Neuronal stem cell (in vitro differentiated cells): ENCODE data around the gene OPN4.

Source experiments
- DNase-seq: peaks from one replicate; pipeline ENCODE4 v3.0.0-alpha.2; 2013; ENCODE audit warnings: low spot score
- H2AFZ ChIP-seq: one replicate; pipeline ENCODE4 v1.6.1; 2013; ENCODE audit warnings: mild to moderate bottlenecking, low read length, inconsistent platforms
- H2AK5ac ChIP-seq: 2 replicates; pipeline ENCODE4 v1.6.1; 2013; ENCODE audit warnings: low read depth, mild to moderate bottlenecking, inconsistent platforms, low read length, moderate library complexity, mixed read lengths
- H2BK120ac ChIP-seq: 2 replicates; pipeline ENCODE4 v1.6.1; 2013; ENCODE audit warnings: low read depth, mild to moderate bottlenecking, inconsistent platforms, low read length, moderate library complexity, mixed read lengths
- H2BK12ac ChIP-seq: one replicate; pipeline ENCODE4 v1.6.1; 2013; ENCODE audit warnings: low read length, inconsistent platforms
- H2BK15ac ChIP-seq: 2 replicates; pipeline ENCODE4 v1.6.1; 2013; ENCODE audit warnings: mild to moderate bottlenecking, low read length, inconsistent platforms, mixed read lengths
- H2BK5ac ChIP-seq: one replicate; pipeline ENCODE4 v1.6.1; 2013; ENCODE audit warnings: inconsistent platforms, mild to moderate bottlenecking, low read length, moderate library complexity
- H3K14ac ChIP-seq: one replicate; pipeline ENCODE4 v1.6.1; 2013; ENCODE audit warnings: low read length, inconsistent platforms
- H3K18ac ChIP-seq: 2 replicates; pipeline ENCODE4 v1.6.1; 2013; ENCODE audit warnings: low read length, inconsistent platforms
- H3K23ac ChIP-seq: 2 replicates; pipeline ENCODE4 v1.6.1; 2013; ENCODE audit warnings: low read depth, mild to moderate bottlenecking, mixed read lengths, low read length, inconsistent platforms; ENCODE audit not compliant: poor library complexity
- H3K27ac ChIP-seq: replicated peaks from 3 replicates; pipeline ENCODE4 v1.5.1; 2013; ENCODE audit warnings: low read length, inconsistent platforms
- H3K27me3 ChIP-seq, 3 experiments: 2 replicates each; pipeline ENCODE4 v1.6.1; 2013; ENCODE audit warnings: low read length in 3 of 3, mild to moderate bottlenecking in 2 of 3, inconsistent platforms in 1 of 3, low read depth in 1 of 3, mixed read lengths in 1 of 3, moderate library complexity in 1 of 3; ENCODE audit not compliant: control insufficient read depth in 3 of 3, insufficient read depth in 3 of 3
- H3K36me3 ChIP-seq, 2 donors: replicated peaks in 1 of 2; 2 replicates each; pipeline ENCODE4 v1.6.1; 2013; ENCODE audit warnings: low read length in 2 of 2; ENCODE audit not compliant: control insufficient read depth in 2 of 2, insufficient read depth in 2 of 2
- H3K4ac ChIP-seq: 2 replicates; pipeline ENCODE4 v1.6.1; 2013; ENCODE audit warnings: inconsistent platforms, mild to moderate bottlenecking, low read length, moderate library complexity
- H3K4me1 ChIP-seq, 2 donors: 1 replicate in 1 of 2; 2 replicates in 1 of 2; pipeline ENCODE4 v1.6.1; 2013; ENCODE audit warnings: low read length in 2 of 2, low read depth in 1 of 2; ENCODE audit not compliant: control insufficient read depth in 2 of 2, insufficient read depth in 1 of 2
- H3K4me2 ChIP-seq: one replicate; pipeline ENCODE4 v1.6.1; 2013; ENCODE audit warnings: mild to moderate bottlenecking, low read length, inconsistent platforms; ENCODE audit not compliant: insufficient read depth, poor library complexity, severe bottlenecking
- H3K4me3 ChIP-seq, 2 donors: 2 replicates each; pipeline ENCODE4 v1.5.1; 2013; ENCODE audit warnings: low read length in 2 of 2, mild to moderate bottlenecking in 2 of 2, inconsistent platforms in 1 of 2, moderate library complexity in 1 of 2
- H3K79me1 ChIP-seq: one replicate; pipeline ENCODE4 v1.6.1; 2013; ENCODE audit warnings: low read depth, mild to moderate bottlenecking, inconsistent platforms, low read length, moderate library complexity
- H3K9ac ChIP-seq: one replicate; pipeline ENCODE4 v1.6.1; 2013; ENCODE audit warnings: mild to moderate bottlenecking, low read depth, low read length, inconsistent platforms; ENCODE audit not compliant: poor library complexity
- H3K9me3 ChIP-seq, 2 donors: replicated peaks in 1 of 2; 2 replicates each; pipeline versions ENCODE3 to v1.6.1; 2013; ENCODE audit warnings: low read length in 2 of 2, mild to moderate bottlenecking in 2 of 2, inconsistent platforms in 1 of 2, low read depth in 1 of 2, mixed read lengths in 1 of 2, moderate library complexity in 1 of 2; ENCODE audit not compliant: control insufficient read depth in 2 of 2, insufficient read depth in 1 of 2
- H4K8ac ChIP-seq: one replicate; pipeline ENCODE4 v1.6.1; 2013; ENCODE audit warnings: low read depth, mild to moderate bottlenecking, inconsistent platforms, low read length, moderate library complexity
- H4K91ac ChIP-seq: one replicate; pipeline ENCODE4 v1.6.1; 2013; ENCODE audit warnings: low read length, low read depth, mild to moderate bottlenecking, inconsistent platforms; ENCODE audit not compliant: poor library complexity
- WGBS, 2 donors: extraction: QIAGEN DNeasy Blood & Tissue Kit; methylation state at CpG; one replicate each; pipeline ENCODE4 v1.1.7; 2013; ENCODE audit warnings: missing lambda C conversion rate in 2 of 2, mixed read lengths in 1 of 2; ENCODE audit not compliant: insufficient read length in 2 of 2, insufficient replicate concordance in 1 of 2; ENCODE audit errors: extremely low coverage in 2 of 2; 5-methylcytosine and 5-hydroxymethylcytosine counted together

The OPN4 gene

DNA sequence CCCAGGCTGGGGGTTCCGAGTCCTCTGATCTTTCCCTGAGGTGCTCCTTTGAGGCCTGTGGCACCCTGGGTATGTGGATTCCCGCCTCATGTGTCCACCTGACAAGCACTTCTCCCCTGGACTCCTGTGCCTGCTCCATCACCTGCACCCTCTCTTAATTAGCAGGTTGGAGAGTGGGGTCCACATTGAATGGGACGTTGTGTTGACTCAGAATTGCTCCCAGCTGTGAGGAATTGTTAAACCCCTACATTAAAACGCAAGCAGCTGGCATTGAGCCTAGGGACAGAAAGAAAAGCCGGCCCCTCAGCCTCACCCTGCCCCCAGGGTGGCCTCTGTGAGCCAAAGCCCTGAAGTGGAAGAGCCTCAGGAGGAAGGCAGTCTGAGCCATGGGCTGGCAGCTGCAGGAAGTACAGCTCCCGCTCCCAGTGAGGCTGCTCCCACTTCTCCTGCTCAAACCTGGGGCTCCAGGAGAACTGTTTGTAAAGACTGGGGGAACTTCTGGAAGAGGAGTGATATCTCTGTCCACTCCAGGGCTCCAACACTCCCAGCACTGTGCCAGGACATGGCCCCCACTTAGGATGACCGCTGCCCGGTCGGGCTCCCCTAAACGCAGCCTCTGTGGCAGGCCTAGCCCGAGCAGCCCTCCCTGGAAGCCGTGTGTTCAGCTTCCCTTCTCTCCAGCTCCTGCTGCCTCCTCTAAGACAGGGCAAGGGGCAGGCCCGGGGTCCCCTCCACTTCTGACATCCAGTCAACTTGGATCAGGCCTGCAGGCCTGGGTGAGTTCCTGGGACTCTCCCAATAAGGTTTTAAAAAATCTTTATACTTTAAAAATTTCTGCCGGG, 1.8 kb upstream of the OPN4 start:
- no CpG with 5 or more reads among the region's 14 CpGs for WGBS, 2 donors
- no peak overlapping the region for H3K4me2 ChIP-seq
- H3K23ac ChIP-seq = peak overlapping the region; percentile 18
- H2BK120ac ChIP-seq = no peak overlapping the region
- peak overlapping the region; percentile 67 for H2AK5ac ChIP-seq
- peak overlapping the region; percentile 22 for H2BK5ac ChIP-seq
- no peak overlapping the region for H3K4ac ChIP-seq
- H3K79me1 ChIP-seq = no peaks in the 10 kb centered on the region
- H2AFZ ChIP-seq = peak overlapping the region; percentile 38
- H3K4me1 ChIP-seq = peaks cover 0 to 7% of the 10 kb centered on the region in 2 donors
- H3K18ac ChIP-seq = peak overlapping the region; percentile 73
- H3K27me3 ChIP-seq = peaks cover 0 to 19% (median 0%) of the 10 kb centered on the region in 3 experiments
- no peak overlapping the region for H4K91ac ChIP-seq
- no peak for DNase-seq
- no peak overlapping the region for H3K14ac ChIP-seq
- H3K9me3 ChIP-seq = peaks cover 0 to 3% of the 10 kb centered on the region in 2 donors
- H2BK15ac ChIP-seq = peak overlapping the region; percentile 99
- no peak overlapping the region for H2BK12ac ChIP-seq
- H3K4me3 ChIP-seq = no peak overlapping the region
- peak overlapping the region; percentile 26 for H4K8ac ChIP-seq
- H3K9ac ChIP-seq = peak overlapping the region; percentile 74
- H3K27ac ChIP-seq = no peak overlapping the region
- H3K36me3 ChIP-seq = no peaks in the 10 kb centered on the region

DNA sequence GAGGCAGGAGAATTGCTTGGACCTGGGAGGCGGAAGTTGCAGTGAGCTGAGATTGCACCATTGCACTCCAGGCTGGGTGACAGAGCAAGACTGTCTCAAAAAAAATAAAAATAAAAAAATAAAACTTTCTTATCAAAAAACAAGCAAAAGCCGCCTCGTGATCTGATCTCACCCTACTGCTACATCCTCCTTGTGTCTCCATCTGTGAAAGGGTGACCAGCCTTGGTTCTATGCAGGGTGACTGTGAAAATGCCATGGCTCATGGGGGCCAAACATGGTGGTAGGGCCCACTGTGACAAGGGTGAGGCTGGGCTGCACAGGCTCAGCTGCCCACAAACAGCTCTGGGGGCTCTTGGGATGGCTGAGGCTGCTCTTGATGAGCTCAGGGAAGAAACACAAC, 968 bp upstream of the OPN4 start:
- no peak overlapping the region for H2BK120ac ChIP-seq
- no CpG with 5 or more reads among the region's 3 CpGs for WGBS, 2 donors

DNA sequence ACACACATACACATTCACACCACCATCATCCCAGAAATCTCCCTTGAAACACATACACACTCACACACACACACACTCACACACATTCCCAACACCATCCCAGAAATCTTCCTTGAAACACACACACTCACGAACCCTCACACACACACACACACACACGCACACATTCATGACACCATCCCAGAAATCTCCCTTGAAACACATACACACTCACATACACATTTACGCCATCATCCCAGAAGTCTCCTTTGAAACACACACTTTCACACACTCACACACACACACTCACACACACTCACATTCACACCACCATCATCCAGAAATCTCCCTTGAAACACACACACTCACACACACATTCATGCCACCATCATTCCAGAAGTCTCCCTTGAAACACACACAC, 360 bp upstream of the OPN4 start:
- no peak overlapping the region for H2AK5ac ChIP-seq
- peaks cover 0 to 20% (median 0%) of the 10 kb centered on the region in 3 experiments for H3K27me3 ChIP-seq
- H3K9me3 ChIP-seq = peaks cover 0 to 3% of the 10 kb centered on the region in 2 donors
- H3K23ac ChIP-seq = no peak overlapping the region
- no peak overlapping the region for H3K4me2 ChIP-seq
- H3K4me1 ChIP-seq = peaks cover 0 to 7% of the 10 kb centered on the region in 2 donors
- peak overlapping the region; percentile 31 for H3K14ac ChIP-seq
- no peak overlapping the region for H3K18ac ChIP-seq
- H3K36me3 ChIP-seq = no peaks in the 10 kb centered on the region
- H4K8ac ChIP-seq = no peak overlapping the region
- H3K27ac ChIP-seq = no peak overlapping the region
- no peak overlapping the region for H2BK15ac ChIP-seq
- H2BK12ac ChIP-seq = no peak overlapping the region
- no peak overlapping the region for H3K9ac ChIP-seq
- H2AFZ ChIP-seq = no peak overlapping the region
- H2BK120ac ChIP-seq = no peak overlapping the region
- 100% methylated on average over 1 to 3 of the region's 3 CpGs for WGBS, 2 donors
- no peak for DNase-seq
- H2BK5ac ChIP-seq = no peak overlapping the region
- no peak overlapping the region for H4K91ac ChIP-seq
- H3K4ac ChIP-seq = no peak overlapping the region
- H3K79me1 ChIP-seq = no peaks in the 10 kb centered on the region
- peak overlapping the region in 1 of 2 donors; percentile 1 for H3K4me3 ChIP-seq

More for the DNA sequence above, 968 bp upstream of the OPN4 start:
- no peak overlapping the region for H2AK5ac ChIP-seq
- H2AFZ ChIP-seq = no peak overlapping the region
- no peak overlapping the region for H4K8ac ChIP-seq
- no peak overlapping the region for H4K91ac ChIP-seq
- no peak overlapping the region for H3K4ac ChIP-seq
- no peak overlapping the region for H2BK15ac ChIP-seq
- no peak overlapping the region for H3K23ac ChIP-seq
- H2BK12ac ChIP-seq = no peak overlapping the region
- H3K4me2 ChIP-seq = no peak overlapping the region
- no peak overlapping the region for H3K18ac ChIP-seq
- H3K27me3 ChIP-seq = peaks cover 0 to 17% (median 0%) of the 10 kb centered on the region in 3 experiments
- H3K9ac ChIP-seq = no peak overlapping the region
- no peak overlapping the region for H2BK5ac ChIP-seq
- peaks cover 0 to 7% of the 10 kb centered on the region in 2 donors for H3K4me1 ChIP-seq
- H3K4me3 ChIP-seq = no peak overlapping the region
- H3K79me1 ChIP-seq = no peaks in the 10 kb centered on the region
- H3K9me3 ChIP-seq = peaks cover 0 to 3% of the 10 kb centered on the region in 2 donors
- H3K14ac ChIP-seq = no peak overlapping the region
- H3K36me3 ChIP-seq = no peaks in the 10 kb centered on the region
- DNase-seq = no peak
- no peak overlapping the region for H3K27ac ChIP-seq

DNA sequence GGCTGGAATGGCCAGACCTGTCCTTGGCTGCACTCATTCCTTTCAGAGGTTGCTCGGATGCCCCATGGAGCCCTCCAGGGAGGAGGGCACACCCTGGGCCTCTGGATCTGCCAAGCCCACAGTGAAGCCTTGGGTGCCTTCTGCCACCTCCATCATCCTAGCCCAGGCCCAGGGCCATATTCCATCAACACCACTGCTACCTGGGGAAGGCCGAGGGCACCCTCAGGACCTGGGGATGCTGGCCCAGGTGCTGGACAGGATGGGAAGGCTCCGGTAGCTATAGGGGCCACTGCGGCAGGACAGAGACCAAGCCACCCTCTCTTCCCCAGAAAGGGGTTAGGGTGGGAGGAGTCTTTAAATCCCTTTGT, 810 bp downstream of the OPN4 start:
- Histone ChIP-seq H3K79me1 (no peaks in the 10 kb centered on the region), H3K4me2 (no peak overlapping the region), H3K23ac (no peak overlapping the region), H3K18ac (no peak overlapping the region), H2BK5ac (no peak overlapping the region), H3K9ac (peak overlapping the region; percentile 9), H4K91ac (no peak overlapping the region), H2BK15ac (no peak overlapping the region), H4K8ac (no peak overlapping the region), H2BK12ac (no peak overlapping the region), H2BK120ac (no peak overlapping the region), H3K27me3 (peaks cover 0 to 23% (median 0%) of the 10 kb centered on the region in 3 experiments), H2AK5ac (no peak overlapping the region), H3K4ac (no peak overlapping the region), H3K27ac (no peak overlapping the region), H3K14ac (no peak overlapping the region), H3K9me3 (peaks cover 0 to 3% of the 10 kb centered on the region in 2 donors), H3K36me3 (no peaks in the 10 kb centered on the region), H3K4me3 (no peak overlapping the region), H3K4me1 (peaks cover 0 to 7% of the 10 kb centered on the region in 2 donors), H2AFZ (no peak overlapping the region)
- DNase-seq = no peak
- no CpG with 5 or more reads among the region's 4 CpGs for WGBS, 2 donors
